WI38 (cell line): ENCODE data around the gene AMPD2.

ENCODE experiments used
- H3K4me3 ChIP-seq: 2 replicates; pipeline ENCODE4 v1.5.1; 2011; ENCODE audit warnings: low read depth, mild to moderate bottlenecking, control low read depth, low read length
- CTCF ChIP-seq: IDR thresholded peaks from 2 replicates; pipeline ENCODE4 v1.5.1; 2012; ENCODE audit warnings: low read depth, mild to moderate bottlenecking, control low read depth, low read length

Gene AMPD2

GRCh38 chr1:109643385-109644230 is 24.0 kb downstream of the AMPD2 start:
- peak; percentile 89 for TF ChIP-seq CTCF
- H3K4me3 ChIP-seq = no peak overlapping the region

- H3K4me3 ChIP-seq = no peak overlapping the region
- TF ChIP-seq CTCF = no peak
These were observed 25.0 kb downstream of the AMPD2 start for GRCh38 chr1:109644670-109645069.

GRCh38 chr1:109649491-109649914 is 29.9 kb downstream of the AMPD2 start:
- peak overlapping the region; percentile 40 for H3K4me3 ChIP-seq
- 0 out of 2 replicates have a peak, but pooled peaks have one; percentile 22 for TF ChIP-seq CTCF

- TF ChIP-seq CTCF = no peak
- H3K4me3 ChIP-seq = no peak overlapping the region
These were observed 31.0 kb downstream of the AMPD2 start for GRCh38 chr1:109650609-109651008.

- H3K4me3 ChIP-seq = no peak overlapping the region
- TF ChIP-seq CTCF = no peak
These were observed 32.8 kb downstream of the AMPD2 start for GRCh38 chr1:109652402-109652801.

GRCh38 chr1:109653306-109653705 is 33.7 kb downstream of the AMPD2 start:
- no peak overlapping the region for H3K4me3 ChIP-seq
- TF ChIP-seq CTCF = no peak

GRCh38 chr1:109654519-109654918 is 34.9 kb downstream of the AMPD2 start:
- TF ChIP-seq CTCF = no peak
- no peak overlapping the region for H3K4me3 ChIP-seq
